ENCODE data around the gene TP73. TPM values are rescaled to one million over a fixed set of nuclear protein-coding genes. Genes with fewer than 3 reads are reported as not detected.

The TP73 gene
- total RNA-seq, 1 experiment from 2014 or later: 19.2 TPM

DNA sequence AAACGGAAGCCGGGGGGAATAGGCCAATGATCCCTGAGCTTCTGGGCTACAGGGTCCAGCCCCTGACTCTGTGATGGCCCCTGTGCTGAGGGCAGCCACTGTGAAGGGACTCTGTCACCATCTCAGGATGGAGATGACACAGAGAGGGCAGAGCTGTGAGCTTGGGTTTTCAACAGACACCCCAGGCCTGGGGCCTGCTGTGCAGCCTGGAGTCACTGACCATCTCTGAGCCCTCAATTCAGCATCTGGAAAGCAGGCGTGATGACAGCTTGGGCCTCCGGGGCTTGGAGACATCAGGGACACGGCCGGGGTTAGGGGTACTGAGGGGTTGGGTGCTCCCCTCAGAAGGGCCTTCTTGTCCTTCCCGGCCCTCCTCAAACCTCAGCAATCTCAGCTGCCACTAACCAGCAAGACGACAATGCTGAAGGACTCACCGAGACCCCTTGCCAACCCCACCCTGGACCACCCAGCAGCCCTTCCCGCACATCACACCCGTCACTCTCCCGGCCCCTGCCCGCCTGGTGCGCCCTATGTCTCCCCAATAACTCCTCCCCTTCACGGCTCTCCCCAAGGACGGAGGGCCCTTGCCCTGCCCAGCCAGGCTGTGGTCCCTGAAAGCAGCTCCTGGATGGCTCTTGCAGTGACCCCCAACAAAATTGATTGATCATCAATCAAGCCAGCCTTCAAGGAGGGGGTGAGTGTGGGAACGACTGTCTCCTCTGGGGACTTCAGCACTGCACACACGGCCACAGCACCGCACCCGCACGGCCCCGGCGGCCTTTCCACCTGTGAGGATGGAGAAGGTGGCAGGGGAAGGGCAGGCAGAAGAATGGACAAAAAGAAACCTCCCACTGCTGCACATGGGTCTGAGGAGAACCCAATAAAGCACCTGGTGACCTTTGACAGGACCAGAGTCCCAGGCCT lies 45.3 kb upstream of the TP73 start:
- RAD21 ChIA-PET (ENCODE audit: low non-redundant PET in 1 of 2, low total read pairs in 2 of 2, uncharacterized antibody in 2 of 2, unreplicated experiment in 2 of 2): no interaction called here
- no peak overlapping the region for H3K4me3 ChIP-seq (replicated peaks in 1 of 2; ENCODE audit: low read depth in 1 of 2, low read length in 2 of 2)
- no peak for DNase-seq (ENCODE audit: low read depth, low spot score)
- no peaks in the 10 kb centered on the region for H3K79me2 ChIP-seq (ENCODE audit: insufficient read depth, low read length)
- H3K27me3 ChIP-seq (ENCODE audit: insufficient read depth, low read length): no peaks in the 10 kb centered on the region
- H2AFZ ChIP-seq (ENCODE audit: low read depth, low read length, poor library complexity, severe bottlenecking): no peak overlapping the region
- H3K9ac ChIP-seq (ENCODE audit: low read length): no peak overlapping the region
- CTCF ChIA-PET: interaction anchor here (1.3 kb wide), 1 partner anchor 12 kb away, joined by 5 read pairs; no protein-coding TSS in a partner anchor
- no peak for ATAC-seq
- no peaks in the 10 kb centered on the region for H3K9me3 ChIP-seq (ENCODE audit: control insufficient read depth in 1 of 2, insufficient read depth in 1 of 2, low read depth in 1 of 2, low read length in 2 of 2)
- POLR2A ChIA-PET: no interaction called here
- no peak overlapping the region for H3K4me2 ChIP-seq (ENCODE audit: low read length)
- no peaks in the 10 kb centered on the region for H4K20me1 ChIP-seq (ENCODE audit: insufficient read depth)
- intact Hi-C loops (cut with micrococcal nuclease): loop anchor here (10.0 kb wide), 1 partner anchor 1022 kb away; the partner anchor contains the start of gene PRXL2B
- no peak overlapping the region for H3K27ac ChIP-seq (ENCODE audit: low read depth, low read length)
- no peak for TF ChIP-seq CBX3 (IDR thresholded peaks at IDR 0.05; ENCODE audit: low read depth)
- no peak for TF ChIP-seq ZNF274 (IDR thresholded peaks at IDR 0.05; ENCODE audit: low read depth, low read length)
- no peak for TF ChIP-seq SP1 (IDR thresholded peaks at IDR 0.05; ENCODE audit: low read depth)
- no peak for TF ChIP-seq RAD21 (IDR thresholded peaks at IDR 0.05; ENCODE audit: low read depth)
- TF ChIP-seq FOSL1 (IDR thresholded peaks at IDR 0.05; ENCODE audit: low read depth): no peak
- no peak for TF ChIP-seq TCF7L2 (IDR thresholded peaks at IDR 0.05; ENCODE audit: borderline replicate concordance, extremely low read depth, insufficient read depth, insufficient read length)
- no peak for TF ChIP-seq SRF (IDR thresholded peaks at IDR 0.05; ENCODE audit: low read depth)
- TF ChIP-seq, protein P1, sequence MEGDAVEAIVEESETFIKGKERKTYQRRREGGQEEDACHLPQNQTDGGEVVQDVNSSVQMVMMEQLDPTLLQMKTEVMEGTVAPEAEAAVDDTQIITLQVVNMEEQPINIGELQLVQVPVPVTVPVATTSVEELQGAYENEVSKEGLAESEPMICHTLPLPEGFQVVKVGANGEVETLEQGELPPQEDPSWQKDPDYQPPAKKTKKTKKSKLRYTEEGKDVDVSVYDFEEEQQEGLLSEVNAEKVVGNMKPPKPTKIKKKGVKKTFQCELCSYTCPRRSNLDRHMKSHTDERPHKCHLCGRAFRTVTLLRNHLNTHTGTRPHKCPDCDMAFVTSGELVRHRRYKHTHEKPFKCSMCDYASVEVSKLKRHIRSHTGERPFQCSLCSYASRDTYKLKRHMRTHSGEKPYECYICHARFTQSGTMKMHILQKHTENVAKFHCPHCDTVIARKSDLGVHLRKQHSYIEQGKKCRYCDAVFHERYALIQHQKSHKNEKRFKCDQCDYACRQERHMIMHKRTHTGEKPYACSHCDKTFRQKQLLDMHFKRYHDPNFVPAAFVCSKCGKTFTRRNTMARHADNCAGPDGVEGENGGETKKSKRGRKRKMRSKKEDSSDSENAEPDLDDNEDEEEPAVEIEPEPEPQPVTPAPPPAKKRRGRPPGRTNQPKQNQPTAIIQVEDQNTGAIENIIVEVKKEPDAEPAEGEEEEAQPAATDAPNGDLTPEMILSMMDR (IDR thresholded peaks at IDR 0.05 in 2 of 3, conservative IDR thresholded peaks at IDR 0.05 in 1 of 3; ENCODE audit: borderline replicate concordance in 1 of 3, insufficient read depth in 1 of 3, low read depth in 2 of 3, low read length in 2 of 3): no peak
- no peak for TF ChIP-seq YY1 (IDR thresholded peaks at IDR 0.05; ENCODE audit: extremely low read depth, insufficient replicate concordance, low read depth, low read length)
- no peak for TF ChIP-seq ELF1 (IDR thresholded peaks at IDR 0.05; ENCODE audit: borderline replicate concordance, low read depth)
- no peaks in the 10 kb centered on the region for H3K9me2 ChIP-seq (ENCODE audit: insufficient read depth)
- peaks cover 7 to 31% of the 10 kb centered on the region in 2 experiments for H3K4me1 ChIP-seq (ENCODE audit: control insufficient read depth in 1 of 2, insufficient read depth in 2 of 2, low read length in 2 of 2)
- H3K36me3 ChIP-seq (ENCODE audit: control insufficient read depth in 1 of 2, insufficient read depth in 2 of 2, low read length in 2 of 2): no peaks in the 10 kb centered on the region
- no TSS peak for BruUV-seq (replicated peaks)
